BLaER1 treated with 17β-estradiol and CSF1 and Interleukin-3, amounts not matched to agents 10 nM and 100 nM (cell line): ENCODE results near the gene ARL4C.
A peak's percentile ranks its signal among the peaks of the same experiment; 100 is the strongest.

Source experiments
- H3K27ac ChIP-seq, 11 experiments: shearing (Covaris generic); formaldehyde crosslinking; 2 replicates each; pipeline ENCODE4 v1.8.1; 2022
- H3K27me3 ChIP-seq, 11 experiments: shearing (Covaris generic); formaldehyde crosslinking; 2 replicates each; pipeline ENCODE4 v1.8.1; 2022
- H3K36me3 ChIP-seq, 11 experiments: shearing (Covaris generic); formaldehyde crosslinking; 2 replicates each; pipeline ENCODE4 v1.8.1; 2022
- H3K4me1 ChIP-seq, 10 experiments: shearing (Covaris generic); formaldehyde crosslinking; 2 replicates each; pipeline ENCODE4 v1.8.1; 2022
- H3K4me2 ChIP-seq, 11 experiments: shearing (Covaris generic); formaldehyde crosslinking; 2 replicates each; pipeline ENCODE4 v1.8.1; 2022
- H3K4me3 ChIP-seq, 10 experiments: shearing (Covaris generic); formaldehyde crosslinking; 2 replicates each; pipeline ENCODE4 v1.8.1; 2022
- H3K9ac ChIP-seq, 11 experiments: shearing (Covaris generic); formaldehyde crosslinking; 2 replicates each; pipeline ENCODE4 v1.8.1; 2022
- H3K9me3 ChIP-seq, 11 experiments: shearing (Covaris generic); formaldehyde crosslinking; replicated peaks in 1 of 11; 2 replicates each; pipeline ENCODE4 v1.8.1; 2022
- H4K20me1 ChIP-seq, 11 experiments: shearing (Covaris generic); formaldehyde crosslinking; 2 replicates each; pipeline ENCODE4 v1.8.1; 2022
- Cebpa-rat ChIP-seq, 11 experiments: shearing (Covaris generic); IDR thresholded peaks; 2 replicates each; pipeline ENCODE4 v1.8.1; 2022

Gene ARL4C, protein sequence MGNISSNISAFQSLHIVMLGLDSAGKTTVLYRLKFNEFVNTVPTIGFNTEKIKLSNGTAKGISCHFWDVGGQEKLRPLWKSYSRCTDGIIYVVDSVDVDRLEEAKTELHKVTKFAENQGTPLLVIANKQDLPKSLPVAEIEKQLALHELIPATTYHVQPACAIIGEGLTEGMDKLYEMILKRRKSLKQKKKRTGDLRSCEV

DNA sequence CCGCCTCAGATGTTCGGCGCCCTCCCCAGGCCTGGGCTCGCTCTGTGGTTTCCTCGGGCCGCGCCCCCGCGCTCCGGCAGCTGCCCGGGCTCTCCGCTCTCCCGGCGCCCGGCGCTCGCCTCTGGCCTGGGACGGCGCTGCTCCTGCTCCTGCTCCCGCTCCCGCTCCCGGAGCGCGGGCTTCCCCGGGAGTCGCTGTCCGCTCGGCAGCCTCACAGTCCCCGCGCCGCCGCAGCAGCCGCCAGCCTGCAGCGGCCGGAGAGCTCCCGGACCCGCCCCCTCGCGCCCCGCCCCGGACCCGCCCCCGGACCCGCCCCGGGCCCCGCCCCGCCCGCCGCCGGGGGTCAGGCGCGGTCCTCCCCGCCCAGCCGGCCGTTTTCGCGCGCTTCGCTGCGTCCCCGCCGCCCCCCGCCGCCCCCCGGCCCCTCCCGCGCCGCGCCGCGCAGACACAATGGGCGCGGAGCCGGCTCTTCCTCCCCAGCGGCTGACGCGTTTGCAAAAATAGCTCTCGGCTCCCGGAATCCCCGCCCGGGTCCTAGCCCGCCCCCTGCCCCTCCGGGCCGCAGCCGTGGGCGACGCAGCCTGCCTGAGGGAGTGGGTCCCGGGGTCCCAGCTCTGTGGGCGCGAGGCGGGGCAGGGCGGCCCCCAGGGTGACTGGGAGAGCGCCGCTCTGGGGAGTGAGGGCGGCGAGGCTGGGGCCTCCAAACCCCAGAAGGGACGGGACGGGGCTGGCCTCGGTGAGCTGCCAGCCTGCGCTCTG, at the start of gene ARL4C:
TSS of gene ARL4C (minus strand) at position 247 of the 759 bp plus-strand sequence. CDS start 495 bp downstream, outside the sequence.
- TF ChIP-seq Cebpa-rat (IDR thresholded peaks at IDR 0.05) = no peak
- H3K9ac ChIP-seq = peak within 1 kb of the TSS; percentile 80 to 96 (median 84)
- peaks cover 18 to 71% (median 49%) of the 10 kb centered on the region in 10 experiments for H3K4me1 ChIP-seq
- peaks cover 6 to 48% (median 38%) of the 10 kb centered on the region in 11 experiments; a peak in 18 of 22 replicates for H4K20me1 ChIP-seq
- peak within 1 kb of the TSS; percentile 89 to 99 (median 95) for H3K4me2 ChIP-seq
- H3K9me3 ChIP-seq = no peaks in the 10 kb centered on the region
- H3K27ac ChIP-seq = peak within 1 kb of the TSS; percentile 74 to 93 (median 85)
- peak within 1 kb of the TSS; percentile 81 to 99 (median 90) for H3K4me3 ChIP-seq
- H3K36me3 ChIP-seq = peaks cover 0 to 42% (median 3%) of the 10 kb centered on the region in 11 experiments; a peak in 8 of 22 replicates
- peaks cover 0 to 19% (median 0%) of the 10 kb centered on the region in 11 experiments; a peak in 3 of 22 replicates for H3K27me3 ChIP-seq

DNA sequence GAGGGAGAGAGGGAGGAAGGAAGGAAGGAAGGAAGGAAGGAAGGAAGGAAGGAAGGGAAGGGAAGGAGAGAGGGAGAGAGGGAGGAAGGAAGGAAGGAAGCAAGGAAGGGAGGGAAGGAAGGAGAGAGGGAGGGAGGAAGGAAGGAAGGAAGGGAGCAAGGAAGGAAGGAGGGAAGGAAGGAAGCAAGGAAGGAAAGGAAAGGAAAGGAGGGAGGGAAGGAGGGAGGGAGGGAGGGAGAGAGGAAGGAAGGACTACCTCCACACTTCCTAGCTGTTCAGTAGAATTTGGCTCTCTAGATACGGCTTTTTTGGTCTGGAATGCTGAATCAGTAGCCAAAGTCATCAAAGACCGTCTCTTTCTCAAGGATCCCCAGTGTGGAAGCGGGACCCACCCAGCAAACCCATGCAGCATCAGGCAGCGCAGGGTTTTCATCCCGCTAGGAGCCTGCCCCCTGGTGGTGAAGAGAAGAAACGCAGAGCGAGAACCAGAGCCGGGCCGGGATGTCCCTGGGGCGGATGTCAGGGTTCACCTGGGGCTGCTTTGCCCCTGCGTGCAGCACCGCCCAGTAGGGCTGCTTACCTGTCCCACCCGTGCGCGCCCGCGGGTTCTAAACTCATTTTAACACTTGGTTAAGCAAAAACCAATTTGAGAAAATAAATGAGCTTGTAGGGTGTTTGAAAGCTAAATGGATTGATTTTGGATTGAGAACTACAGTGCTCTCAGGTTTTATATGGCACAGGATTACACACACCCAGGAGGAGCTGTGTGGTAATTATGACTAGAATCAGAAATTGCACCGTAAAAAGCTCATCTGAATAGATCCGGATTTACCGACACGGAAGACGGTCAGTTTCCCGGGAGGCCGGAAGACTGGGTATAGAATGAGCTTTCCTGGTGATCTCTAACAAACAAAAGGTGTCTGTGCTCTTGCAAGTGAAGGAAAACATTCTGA, 48.1 kb upstream of the ARL4C start:
- Histone ChIP-seq H3K4me1 (peaks cover 0 to 27% (median 18%) of the 10 kb centered on the region in 10 experiments; a peak in 14 of 20 replicates), H3K4me3 (no peak overlapping the region), H3K9ac (no peak overlapping the region), H3K9me3 (no peaks in the 10 kb centered on the region; a peak in 1 of 22 replicates), H3K27me3 (no peaks in the 10 kb centered on the region), H3K27ac (no peak overlapping the region), H3K4me2 (no peak overlapping the region), H4K20me1 (peaks cover 0 to 7% (median 0%) of the 10 kb centered on the region in 11 experiments; a peak in 1 of 22 replicates), H3K36me3 (no peaks in the 10 kb centered on the region)
- TF ChIP-seq Cebpa-rat (IDR thresholded peaks at IDR 0.05) = no peak

DNA sequence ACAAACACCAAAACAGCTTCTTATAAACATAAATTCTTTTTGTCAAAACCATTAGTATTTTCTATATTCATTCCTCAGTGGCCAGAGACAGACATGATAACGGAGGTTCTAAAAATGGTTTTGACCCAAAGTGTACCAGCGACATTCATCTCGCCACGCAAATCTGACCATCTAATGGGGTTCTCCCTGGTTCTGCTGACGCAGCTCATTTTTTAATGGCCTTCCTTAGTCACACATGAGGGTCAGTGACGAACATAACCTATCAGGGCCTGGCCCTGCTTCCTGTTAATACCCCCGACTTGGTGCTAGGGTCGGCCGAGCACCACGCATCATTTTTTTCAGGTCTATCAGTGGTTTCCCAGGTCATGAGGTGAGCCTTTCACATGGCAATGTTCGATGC, 45.9 kb upstream of the ARL4C start:
- Histone ChIP-seq H3K36me3 (no peaks in the 10 kb centered on the region), H3K27ac (no peak overlapping the region), H3K27me3 (no peaks in the 10 kb centered on the region), H3K9ac (no peak overlapping the region), H3K4me2 (no peak overlapping the region), H4K20me1 (peaks cover 0 to 7% (median 0%) of the 10 kb centered on the region in 11 experiments; a peak in 1 of 22 replicates), H3K4me1 (peaks cover 0 to 5% (median under 1%) of the 10 kb centered on the region in 10 experiments; a peak in 5 of 20 replicates), H3K9me3 (peaks cover 4 to 18% (median 15%) of the 10 kb centered on the region in 11 experiments; a peak in 19 of 22 replicates), H3K4me3 (no peak overlapping the region)
- TF ChIP-seq Cebpa-rat (IDR thresholded peaks at IDR 0.05) = no peak

DNA sequence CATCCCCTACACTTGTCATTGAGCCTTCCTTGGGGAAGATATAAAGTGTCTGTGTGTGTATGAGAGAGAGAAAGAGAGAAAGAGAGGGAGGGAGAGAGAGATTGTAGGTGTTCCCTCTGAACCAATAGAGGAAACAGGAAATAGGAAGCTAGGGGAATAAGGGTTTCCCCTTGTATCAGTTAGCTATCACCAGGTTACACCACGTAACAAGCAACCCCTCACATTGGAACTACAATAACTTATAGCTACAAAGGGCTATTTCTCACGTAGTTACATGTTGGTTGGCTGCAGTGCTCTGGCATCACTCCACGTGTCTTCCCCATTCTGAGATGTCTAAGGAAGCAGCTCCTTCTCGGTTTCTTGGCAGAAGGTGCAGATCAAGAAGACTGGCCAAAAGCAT, 41.0 kb upstream of the ARL4C start:
- TF ChIP-seq Cebpa-rat (IDR thresholded peaks at IDR 0.05) = no peak
- Histone ChIP-seq H3K9me3 (peaks cover 11 to 25% (median 18%) of the 10 kb centered on the region in 11 experiments; a peak in 20 of 22 replicates), H3K4me2 (peak overlapping the region in 2 of 11 experiments; percentile 28 to 38; a peak in 4 of 22 replicates), H4K20me1 (no peaks in the 10 kb centered on the region), H3K27me3 (no peaks in the 10 kb centered on the region), H3K27ac (no peak overlapping the region), H3K36me3 (no peaks in the 10 kb centered on the region), H3K4me3 (no peak overlapping the region), H3K9ac (no peak overlapping the region), H3K4me1 (peaks cover 0 to 22% (median 0%) of the 10 kb centered on the region in 10 experiments; a peak in 5 of 20 replicates)

DNA sequence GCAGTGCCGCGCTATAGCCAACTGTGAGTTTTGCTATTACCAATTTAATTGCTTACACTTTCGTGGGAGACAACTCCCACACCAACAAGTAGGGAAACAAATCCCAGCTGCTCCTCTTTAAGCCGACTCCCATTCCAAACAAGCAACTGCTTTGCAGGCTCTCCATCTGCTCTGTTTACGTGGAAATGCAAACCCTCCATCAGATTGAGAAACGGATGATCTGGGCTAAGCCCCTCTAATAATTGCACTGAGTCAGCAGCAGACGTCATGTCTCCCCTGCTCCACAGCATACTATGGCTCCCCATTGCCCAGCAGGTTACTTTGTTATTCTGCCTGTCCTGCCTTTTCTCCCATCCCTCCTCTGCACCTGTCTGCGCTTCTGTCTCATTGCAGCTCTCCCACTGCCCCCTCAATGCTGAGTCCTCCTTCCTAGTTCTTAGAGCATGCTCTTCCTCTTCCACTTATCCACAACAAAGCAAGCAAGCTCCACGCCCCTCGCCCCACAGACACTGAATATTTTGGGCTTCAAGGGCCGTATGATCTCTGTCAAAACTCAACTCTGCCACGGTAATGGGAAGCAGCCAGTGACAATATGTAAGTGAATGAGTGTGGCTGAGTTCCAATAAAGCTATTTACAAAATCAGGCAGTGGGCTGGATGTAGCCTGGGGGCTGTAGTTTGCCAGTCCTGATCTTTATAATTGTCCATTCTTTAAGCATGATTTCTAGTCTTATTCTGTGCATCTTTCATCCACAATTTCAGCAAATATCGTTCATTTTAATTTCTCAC, 39.5 kb upstream of the ARL4C start:
- TF ChIP-seq Cebpa-rat (IDR thresholded peaks at IDR 0.05) = no peak
- H3K36me3 ChIP-seq = no peaks in the 10 kb centered on the region
- no peak overlapping the region for H3K4me2 ChIP-seq
- no peak overlapping the region for H3K9ac ChIP-seq
- H3K4me3 ChIP-seq = no peak overlapping the region
- no peaks in the 10 kb centered on the region for H4K20me1 ChIP-seq
- peaks cover 14 to 40% (median 25%) of the 10 kb centered on the region in 11 experiments; a peak in 20 of 22 replicates for H3K9me3 ChIP-seq
- peaks cover 0 to 22% (median 0%) of the 10 kb centered on the region in 10 experiments; a peak in 5 of 20 replicates for H3K4me1 ChIP-seq
- no peaks in the 10 kb centered on the region for H3K27me3 ChIP-seq
- H3K27ac ChIP-seq = no peak overlapping the region

DNA sequence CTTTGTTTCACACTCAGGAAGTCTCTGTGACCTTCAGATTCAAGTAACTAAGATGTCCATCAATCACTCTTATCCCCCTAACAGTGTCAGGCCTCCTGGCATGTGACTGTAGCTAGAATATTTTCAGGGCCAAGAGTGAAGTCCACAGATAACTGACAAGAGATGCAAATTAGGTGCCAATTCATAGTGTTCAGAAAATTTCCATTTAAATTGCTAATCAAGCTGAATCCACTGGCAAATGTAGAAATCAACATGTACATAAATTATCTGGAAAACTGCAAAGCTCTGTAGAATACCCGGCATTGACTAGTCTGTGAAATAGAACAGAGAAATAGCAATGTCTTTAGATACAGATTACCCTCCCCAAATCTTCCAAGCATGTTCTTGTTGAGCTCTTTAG, 38.6 kb upstream of the ARL4C start:
- peaks cover 0 to 22% (median 0%) of the 10 kb centered on the region in 10 experiments; a peak in 5 of 20 replicates for H3K4me1 ChIP-seq
- H3K36me3 ChIP-seq = no peaks in the 10 kb centered on the region
- H3K4me2 ChIP-seq = no peak overlapping the region
- H3K9ac ChIP-seq = no peak overlapping the region
- H3K4me3 ChIP-seq = no peak overlapping the region
- no peak overlapping the region for H3K27ac ChIP-seq
- H3K27me3 ChIP-seq = no peaks in the 10 kb centered on the region
- peaks cover 14 to 44% (median 26%) of the 10 kb centered on the region in 11 experiments; a peak in 20 of 22 replicates for H3K9me3 ChIP-seq
- TF ChIP-seq Cebpa-rat (IDR thresholded peaks at IDR 0.05) = no peak
- no peaks in the 10 kb centered on the region for H4K20me1 ChIP-seq

DNA sequence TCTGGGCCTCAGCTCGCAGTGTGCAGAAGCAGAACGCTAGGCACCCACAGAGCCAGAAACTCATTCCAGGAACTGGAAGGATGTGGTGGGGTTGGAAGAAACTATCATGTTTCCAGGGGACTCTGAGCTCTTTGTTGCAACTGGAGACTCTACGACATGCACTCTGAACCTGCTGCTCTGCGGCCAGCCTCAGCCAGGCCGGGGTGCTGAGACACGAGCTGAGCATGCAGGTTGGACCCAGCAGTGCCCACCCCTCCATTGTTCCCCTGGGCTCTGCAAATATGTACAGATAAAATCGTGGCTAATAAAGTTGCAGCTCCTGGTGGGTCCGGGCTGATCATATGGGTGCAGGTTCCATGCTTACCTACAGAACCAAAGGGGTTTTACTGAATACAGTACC, 37.6 kb upstream of the ARL4C start:
- peaks cover 0 to 22% (median 0%) of the 10 kb centered on the region in 10 experiments; a peak in 5 of 20 replicates for H3K4me1 ChIP-seq
- H3K27ac ChIP-seq = no peak overlapping the region
- H3K9me3 ChIP-seq = peaks cover 14 to 41% (median 26%) of the 10 kb centered on the region in 11 experiments; a peak in 20 of 22 replicates
- H3K4me2 ChIP-seq = 0 out of 22 replicates have a peak overlapping the region, but pooled peaks of 1 of the 11 experiments have one; percentile 27
- no peak overlapping the region for H3K9ac ChIP-seq
- TF ChIP-seq Cebpa-rat (IDR thresholded peaks at IDR 0.05) = no peak
- no peaks in the 10 kb centered on the region for H4K20me1 ChIP-seq
- H3K4me3 ChIP-seq = no peak overlapping the region
- H3K27me3 ChIP-seq = no peaks in the 10 kb centered on the region
- H3K36me3 ChIP-seq = no peaks in the 10 kb centered on the region

DNA sequence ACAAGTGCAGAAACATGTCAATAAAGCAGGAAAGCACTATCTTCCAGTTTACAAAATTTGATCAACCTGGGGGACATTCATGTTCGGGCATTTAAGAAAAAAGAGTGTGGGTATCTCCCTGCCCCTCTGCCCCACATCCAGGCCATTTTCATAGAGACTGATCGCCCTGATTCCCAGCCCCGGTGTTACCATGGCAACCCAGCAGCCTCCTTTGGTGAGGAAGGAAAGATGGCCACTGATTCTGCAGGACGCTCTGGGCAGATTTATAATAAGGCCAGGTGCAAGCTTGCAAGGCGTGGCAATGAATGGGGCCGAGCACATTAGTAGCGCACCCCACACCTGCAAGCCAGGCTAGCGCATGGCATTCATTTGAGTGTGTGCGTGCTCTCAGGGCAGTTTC, 36.7 kb upstream of the ARL4C start:
- Histone ChIP-seq H3K9ac (no peak overlapping the region), H3K4me2 (no peak overlapping the region), H3K27me3 (no peaks in the 10 kb centered on the region), H4K20me1 (no peaks in the 10 kb centered on the region), H3K27ac (no peak overlapping the region), H3K36me3 (no peaks in the 10 kb centered on the region), H3K4me3 (no peak overlapping the region), H3K4me1 (peaks cover 0 to 22% (median 0%) of the 10 kb centered on the region in 10 experiments; a peak in 5 of 20 replicates), H3K9me3 (peaks cover 13 to 33% (median 21%) of the 10 kb centered on the region in 11 experiments; a peak in 19 of 22 replicates)
- TF ChIP-seq Cebpa-rat (IDR thresholded peaks at IDR 0.05) = no peak
